ENCODE data around the gene ASB15. TPM values are rescaled to one million over a fixed set of nuclear protein-coding genes. Genes with fewer than 3 reads are reported as not detected.
A peak's percentile ranks its signal among the peaks of the same experiment; 100 is the strongest.

Gene ASB15
- total and polyA plus RNA-seq, 2 of the 8 experiments (the other 6 are each of a cell fraction or from before 2014, with no cell fraction given), result not detected

DNA sequence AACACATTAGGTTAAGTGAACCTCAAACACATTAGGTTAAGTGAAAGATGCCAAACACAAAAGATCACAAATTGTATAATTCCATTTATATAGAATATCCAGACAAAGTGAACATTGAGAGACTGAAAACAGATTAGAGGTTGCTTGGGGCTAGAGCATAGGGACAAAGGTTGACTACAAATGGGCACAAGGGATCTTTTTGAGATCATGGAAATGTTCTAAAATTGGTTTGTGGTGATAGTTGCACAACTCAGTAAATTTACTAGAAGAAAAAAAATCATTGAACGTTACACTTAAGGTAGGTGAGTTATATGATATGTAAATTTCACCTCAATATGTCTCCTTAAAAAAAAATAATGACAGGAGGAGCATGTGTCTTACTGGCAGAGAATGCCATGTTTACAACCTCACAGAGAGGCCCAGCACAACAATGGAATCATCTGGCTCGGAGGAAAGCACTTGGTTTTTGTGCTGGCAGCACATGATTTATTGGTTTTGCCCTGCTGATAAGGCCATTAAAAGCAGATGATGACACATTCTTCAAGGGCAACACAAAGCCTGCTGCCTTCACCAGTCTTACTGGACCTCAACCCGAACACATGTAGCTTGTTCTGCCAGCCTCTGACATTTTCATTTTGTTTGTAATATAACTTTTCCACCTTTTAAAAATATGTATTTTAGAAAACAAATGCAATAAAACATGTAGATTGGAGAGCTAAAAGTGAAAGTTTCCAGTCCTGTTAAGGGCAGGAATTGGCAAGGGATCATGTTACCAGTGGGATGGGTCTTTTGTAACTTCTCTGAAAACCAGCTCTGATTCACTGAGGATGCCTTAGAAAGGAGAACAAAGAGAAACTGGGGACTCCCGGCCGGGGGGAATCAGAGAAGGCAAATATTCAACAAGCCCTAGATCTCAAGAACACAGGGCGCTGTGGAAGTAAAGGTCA, 42.1 kb downstream of the ASB15 start:
- FAIRE-seq, result peak; percentile 28
- Histone ChIP-seq H3K56ac (replicated peaks; ENCODE audit: insufficient read length, low read depth, low read length) (no peak overlapping the region), H3K9ac (replicated peaks in 1 of 4; ENCODE audit: extremely low read depth in 1 of 4, low read depth in 3 of 4, low read length in 3 of 4) (peak overlapping the region in 1 of 4 experiments; percentile 11; a peak in 1 of 7 replicates), H4K91ac (replicated peaks; ENCODE audit: insufficient read length, low read length) (peak overlapping the region; percentile 79), H3K27me3 (replicated peaks in 1 of 4; ENCODE audit: control insufficient read depth in 3 of 4, extremely low read depth in 1 of 4, insufficient read depth in 3 of 4, low read length in 3 of 4) (no peaks in the 10 kb centered on the region), H3K36me3 (ENCODE audit: control insufficient read depth in 2 of 4, insufficient read depth in 4 of 4, low read length in 3 of 4) (no peaks in the 10 kb centered on the region), H4K8ac (ENCODE audit: extremely low read depth, insufficient read depth, low read length) (no peak overlapping the region), H3K27ac (ENCODE audit: low read depth, low read length) (peak overlapping the region; percentile 60; the same call in 1 of the 2 replicates), H2BK20ac (ENCODE audit: low read length) (no peak overlapping the region; the same call in 1 of the 2 replicates), H4K5ac (ENCODE audit: insufficient read length, low read depth, low read length) (peak overlapping the region; percentile 39), H3K4me2 (ENCODE audit: insufficient read depth in 1 of 2, low read depth in 2 of 2, low read length in 2 of 2) (peak overlapping the region; percentile 48 to 54), H2BK15ac (ENCODE audit: low read length) (0 out of 2 replicates have a peak overlapping the region, but pooled peaks have one; percentile 94), H3K79me1 (ENCODE audit: low read depth, low read length) (no peaks in the 10 kb centered on the region), H3K14ac (ENCODE audit: insufficient read length) (no peak overlapping the region), H2AK5ac (ENCODE audit: low read depth, low read length) (peak overlapping the region; percentile 32; the same call in 1 of the 2 replicates), H3K23me2 (ENCODE audit: low read depth, low read length) (no peaks in the 10 kb centered on the region), H3K23ac (ENCODE audit: insufficient read length) (no peak overlapping the region), H2BK120ac (replicated peaks; ENCODE audit: low read depth, low read length) (peak overlapping the region; percentile 35), H3K18ac (ENCODE audit: extremely low read depth, low read length) (peak overlapping the region; percentile 92), H3K4me1 (replicated peaks in 1 of 4; ENCODE audit: control insufficient read depth in 3 of 4, insufficient read depth in 4 of 4, low read length in 3 of 4) (peaks cover 3 to 13% (median 9%) of the 10 kb centered on the region in 4 experiments; a peak in 6 of 7 replicates), H4K20me1 (replicated peaks in 1 of 2; ENCODE audit: control insufficient read depth in 1 of 2, insufficient read depth in 2 of 2, low read length in 2 of 2) (no peaks in the 10 kb centered on the region), H2BK5ac (ENCODE audit: low read depth, low read length) (peak overlapping the region; percentile 89; the same call in 1 of the 2 replicates), H3K9me3 (ENCODE audit: insufficient read depth in 2 of 2, low read depth in 1 of 2, low read length in 1 of 2) (no peaks in the 10 kb centered on the region), H2BK12ac (ENCODE audit: low read depth, low read length) (no peak overlapping the region; the same call in 1 of the 2 replicates), H3K4ac (replicated peaks; ENCODE audit: insufficient read length, low read depth, low read length) (no peak overlapping the region), H2AFZ (ENCODE audit: low read length) (peak overlapping the region; percentile 93), H3K4me3 (ENCODE audit: extremely low read depth in 1 of 4, insufficient read depth in 2 of 4, low read depth in 3 of 4, low read length in 4 of 4) (peak overlapping the region in 3 of 4 experiments; percentile 6 to 31 (median 12); a peak in 4 of 8 replicates), H3K79me2 (ENCODE audit: control insufficient read depth in 1 of 2, insufficient read depth in 2 of 2, low read length in 2 of 2) (no peaks in the 10 kb centered on the region)
- ChIA-PET CTCF (ENCODE audit: partially characterized antibody) (interaction anchor here (0.5 to 4.7 kb wide), 4 partner anchors 8 to 457 kb away, joined by 3 to 33 read pairs (median 7); no protein-coding TSS in a partner anchor), POLR2A (ENCODE audit: partially characterized antibody) (interaction anchor here (0.6 to 2.0 kb wide), 6 partner anchors 9 to 105 kb away, joined by 3 to 7 read pairs (median 4); partner anchors contain the start of gene WASL)
- peak; percentile 33 to 57 for DNase-seq (ENCODE audit: low read depth in 1 of 2, low spot score in 2 of 2)
- WGBS, 2 experiments (ENCODE audit: extremely low coverage in 1 of 2, insufficient coverage in 1 of 2, insufficient read length in 1 of 2, insufficient replicate concordance in 2 of 2, low coverage in 1 of 2, low lambda C conversion rate in 2 of 2, missing lambda C conversion rate in 1 of 2), result 22% methylated on average over 6 of the region's 6 CpGs; no CpG with 5 or more reads in 1 of the 2 experiments
- TF ChIP-seq SP1 (IDR thresholded peaks at IDR 0.05; ENCODE audit: low read depth, low read length) (peak; percentile 6; the same call in 1 of the 2 replicates), TAF1 (IDR thresholded peaks at IDR 0.05; ENCODE audit: low read depth, low read length) (peak; percentile 90), TCF12 (IDR thresholded peaks at IDR 0.05; ENCODE audit: low read depth, low read length) (no peak), SIRT6 (IDR thresholded peaks at IDR 0.05; ENCODE audit: low read length) (no peak), TBP (IDR thresholded peaks at IDR 0.05; ENCODE audit: low read depth, low read length) (peak; percentile 89), SRF (IDR thresholded peaks at IDR 0.05; ENCODE audit: low read depth, low read length) (peak; percentile 84), CREB1 (IDR thresholded peaks at IDR 0.05) (0 out of 2 replicates have a peak, but pooled peaks have one; percentile 13)
- TF ChIP-seq, protein P1, sequence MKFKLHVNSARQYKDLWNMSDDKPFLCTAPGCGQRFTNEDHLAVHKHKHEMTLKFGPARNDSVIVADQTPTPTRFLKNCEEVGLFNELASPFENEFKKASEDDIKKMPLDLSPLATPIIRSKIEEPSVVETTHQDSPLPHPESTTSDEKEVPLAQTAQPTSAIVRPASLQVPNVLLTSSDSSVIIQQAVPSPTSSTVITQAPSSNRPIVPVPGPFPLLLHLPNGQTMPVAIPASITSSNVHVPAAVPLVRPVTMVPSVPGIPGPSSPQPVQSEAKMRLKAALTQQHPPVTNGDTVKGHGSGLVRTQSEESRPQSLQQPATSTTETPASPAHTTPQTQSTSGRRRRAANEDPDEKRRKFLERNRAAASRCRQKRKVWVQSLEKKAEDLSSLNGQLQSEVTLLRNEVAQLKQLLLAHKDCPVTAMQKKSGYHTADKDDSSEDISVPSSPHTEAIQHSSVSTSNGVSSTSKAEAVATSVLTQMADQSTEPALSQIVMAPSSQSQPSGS (IDR thresholded peaks at IDR 0.05; ENCODE audit: low read length), result no peak
